ENCODE measurements around the gene OR4K17.
"Not testable (repeated sequence)": the region's sequence is repeated elsewhere in the genome, so short reads cannot be mapped to it uniquely, and the experiment has no call there.

OR4K17 gene, protein sequence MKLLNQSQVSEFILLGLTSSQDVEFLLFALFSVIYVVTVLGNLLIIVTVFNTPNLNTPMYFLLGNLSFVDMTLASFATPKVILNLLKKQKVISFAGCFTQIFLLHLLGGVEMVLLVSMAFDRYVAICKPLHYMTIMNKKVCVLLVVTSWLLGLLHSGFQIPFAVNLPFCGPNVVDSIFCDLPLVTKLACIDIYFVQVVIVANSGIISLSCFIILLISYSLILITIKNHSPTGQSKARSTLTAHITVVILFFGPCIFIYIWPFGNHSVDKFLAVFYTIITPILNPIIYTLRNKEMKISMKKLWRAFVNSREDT

GRCh38 chr14:20110438-20110837 lies at the start of gene OR4K17:
OR4K17 (plus strand) TSS chr14:20110739; CDS start chr14:20117500, 6,761 bp downstream.
- DNase-seq (ENCODE audit: low spot score) (no peak), FAIRE-seq (no peak)

DNA sequence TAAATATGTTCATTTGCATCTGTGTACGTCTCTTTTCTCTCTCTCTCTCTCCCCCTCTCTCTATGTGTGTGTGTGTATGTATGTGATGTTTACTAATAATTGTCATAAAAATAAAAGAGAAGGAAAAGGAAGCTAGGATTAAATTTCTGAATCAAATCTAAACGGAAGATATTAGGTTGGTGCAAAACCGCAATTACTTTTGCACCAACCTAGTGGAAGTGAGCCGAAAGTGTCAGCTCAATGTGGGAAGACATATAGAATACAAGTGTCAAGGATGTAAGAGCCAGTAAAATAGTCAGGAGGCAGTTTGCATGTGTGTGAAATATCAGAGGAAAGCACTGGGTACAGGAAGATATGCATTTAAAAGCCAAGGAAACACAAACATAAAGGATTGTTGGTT lies 18.5 kb upstream of the OR4K17 start:
- FAIRE-seq (no peak), DNase-seq (ENCODE audit: low spot score) (no peak)

- no peak for FAIRE-seq
- no peak for DNase-seq (ENCODE audit: low spot score)
These were observed 17.1 kb upstream of the OR4K17 start for GRCh38 chr14:20093442-20093841.

DNA sequence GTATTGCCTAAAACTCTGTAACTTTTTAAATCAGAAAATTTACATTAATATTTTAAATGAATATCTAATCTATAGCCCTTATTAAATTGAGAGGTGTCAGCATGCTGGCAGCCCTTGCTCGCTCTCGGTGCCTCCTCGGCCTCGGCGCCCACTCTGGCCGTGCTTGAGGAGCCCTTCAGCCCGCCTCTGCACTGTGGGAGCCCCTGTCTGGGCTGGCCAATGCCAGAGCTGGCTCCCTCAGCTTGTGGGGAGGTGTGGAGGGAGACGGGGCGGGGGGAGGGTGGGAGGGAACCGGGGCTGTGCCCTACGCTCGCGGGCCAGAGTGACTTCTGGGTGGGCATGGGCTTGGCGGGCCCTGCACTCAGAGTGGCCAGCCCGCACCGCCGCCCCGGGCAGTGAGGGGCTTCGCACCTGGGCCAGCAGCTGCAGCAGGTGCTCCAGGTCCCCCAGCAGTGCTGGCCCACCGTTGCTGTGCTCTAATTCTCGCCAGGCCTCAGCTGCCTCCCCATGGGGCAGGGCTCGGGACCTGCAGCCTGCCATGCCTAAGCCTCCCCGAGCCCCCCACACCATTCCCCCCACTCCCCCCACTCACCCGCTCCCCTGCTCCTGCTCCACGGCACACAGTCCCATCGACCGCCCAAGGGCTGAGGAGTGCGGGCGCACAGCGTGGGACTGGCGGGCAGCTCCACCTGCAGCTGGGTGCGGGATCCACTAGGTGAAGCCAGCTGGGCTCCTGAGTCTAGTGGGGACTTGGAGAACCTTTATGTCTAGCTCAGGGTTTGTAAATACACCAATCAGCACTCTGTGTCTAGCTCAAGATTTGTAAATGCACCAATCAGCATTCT lies 11.4 kb upstream of the OR4K17 start:
- not testable (repeated sequence) for DNase-seq (ENCODE audit: low spot score); FAIRE-seq

- no peak for FAIRE-seq
- no peak for DNase-seq (ENCODE audit: low spot score)
These were observed 1.8 kb downstream of the OR4K17 start for GRCh38 chr14:20112321-20112720.

DNA sequence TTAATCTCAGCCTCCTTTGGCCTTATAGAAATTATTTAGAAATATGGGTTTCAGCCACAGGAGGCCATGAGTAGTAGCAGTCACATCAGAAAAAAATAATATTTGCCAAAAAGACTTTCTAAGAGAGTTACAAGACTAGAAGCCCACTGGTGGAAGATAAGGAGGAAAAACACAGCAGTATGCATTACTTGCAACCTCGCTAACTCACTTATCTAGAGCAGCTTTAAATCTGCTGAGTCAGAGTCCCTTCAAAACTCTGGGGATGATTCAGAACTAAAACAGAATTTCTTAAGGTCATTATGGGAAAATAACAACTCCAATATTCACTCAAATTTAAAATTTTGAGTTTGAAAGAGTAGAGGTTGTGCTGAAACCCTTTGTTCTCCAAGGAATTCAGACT lies 6.2 kb downstream of the OR4K17 start:
- FAIRE-seq: no peak
- no peak for DNase-seq (ENCODE audit: low spot score)

DNA sequence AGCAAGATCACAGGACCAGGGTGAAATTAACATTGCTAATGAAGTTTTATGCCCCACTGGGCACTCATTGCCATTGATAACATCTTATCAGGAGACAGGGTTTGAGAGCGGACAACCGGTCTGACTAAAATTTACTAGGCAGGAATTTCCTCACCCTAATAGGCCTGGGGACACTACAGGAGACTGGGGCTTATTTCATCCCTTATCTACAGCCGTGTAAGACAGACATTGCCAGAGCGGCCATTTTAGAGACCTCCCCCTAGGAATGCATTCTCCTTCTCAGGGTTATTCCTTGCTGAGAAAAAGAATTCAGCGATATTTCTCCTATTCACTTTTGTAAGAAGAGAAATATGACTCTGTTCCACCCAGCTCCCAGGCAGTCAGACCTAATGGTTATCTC lies 8.3 kb downstream of the OR4K17 start:
- no peak for DNase-seq (ENCODE audit: low spot score)
- no peak for FAIRE-seq

DNA sequence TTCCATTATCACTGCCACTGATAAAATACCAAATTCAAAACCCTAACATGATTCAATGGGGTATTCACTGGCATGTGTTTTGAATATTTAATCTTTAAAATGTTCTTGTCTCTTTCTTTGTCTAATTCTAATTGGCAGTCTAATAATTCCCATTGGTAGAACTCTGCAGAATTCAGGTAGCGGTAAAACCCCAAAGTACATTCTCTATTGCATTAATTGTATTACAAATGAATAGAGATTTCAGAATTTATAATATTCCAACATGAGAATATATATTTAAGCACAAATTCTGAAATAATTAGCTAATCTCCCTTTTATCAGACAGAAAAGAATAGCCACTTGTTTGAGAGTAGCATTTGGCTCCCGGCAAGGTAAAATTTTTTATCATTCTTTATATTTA lies 28.0 kb downstream of the OR4K17 start, which contains the start of gene OR4N5:
OR4N5 (plus strand) TSS at position 301 of the 400 bp plus-strand sequence. CDS start 4,916 bp downstream, outside the sequence.
- FAIRE-seq (no peak), DNase-seq (ENCODE audit: low spot score) (no peak)

DNA sequence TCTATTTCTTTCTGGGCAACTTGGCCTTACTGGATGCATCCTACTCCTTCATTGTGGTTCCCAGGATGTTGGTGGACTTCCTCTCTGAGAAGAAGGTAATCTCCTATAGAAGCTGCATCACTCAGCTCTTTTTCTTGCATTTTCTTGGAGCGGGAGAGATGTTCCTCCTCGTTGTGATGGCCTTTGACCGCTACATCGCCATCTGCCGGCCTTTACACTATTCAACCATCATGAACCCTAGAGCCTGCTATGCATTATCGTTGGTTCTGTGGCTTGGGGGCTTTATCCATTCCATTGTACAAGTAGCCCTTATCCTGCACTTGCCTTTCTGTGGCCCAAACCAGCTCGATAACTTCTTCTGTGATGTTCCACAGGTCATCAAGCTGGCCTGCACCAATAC lies 33.4 kb downstream of the OR4K17 start:
- no peak for DNase-seq (ENCODE audit: low spot score)
- FAIRE-seq: no peak

GRCh38 chr14:20144820-20145219 lies 34.3 kb downstream of the OR4K17 start:
- DNase-seq (ENCODE audit: low spot score): no peak
- no peak for FAIRE-seq

- FAIRE-seq (no peak), DNase-seq (ENCODE audit: low spot score) (no peak)
These were observed 53.9 kb downstream of the OR4K17 start for GRCh38 chr14:20164462-20164861.

- FAIRE-seq: no peak
- DNase-seq (ENCODE audit: low spot score): no peak
These were observed 56.6 kb downstream of the OR4K17 start for GRCh38 chr14:20167091-20167490.

DNA sequence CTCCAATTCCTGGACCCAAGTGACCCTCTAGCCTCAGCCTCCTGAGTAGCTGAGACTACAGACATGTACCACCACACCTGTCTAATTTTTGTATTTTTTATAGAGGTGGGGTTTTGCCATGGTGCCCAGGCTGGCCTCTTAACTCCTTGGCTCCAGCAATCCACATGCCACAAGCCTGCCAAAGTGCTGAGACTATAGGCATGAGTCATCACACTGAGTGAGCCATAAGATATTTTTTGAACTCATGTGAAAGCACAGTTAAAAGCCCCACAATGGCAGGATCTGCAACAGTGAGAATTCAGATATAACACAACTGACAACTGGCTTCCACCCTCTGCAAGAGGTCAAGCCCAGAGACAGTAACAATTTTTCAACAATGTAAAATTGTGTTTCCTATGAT lies 59.3 kb downstream of the OR4K17 start:
- peak; percentile 7 for DNase-seq (ENCODE audit: low spot score)
- FAIRE-seq: not testable (repeated sequence)
